ENCODE results near the gene NKTR. TPM values are rescaled to one million over a fixed set of nuclear protein-coding genes. Genes with fewer than 3 reads are reported as not detected.

Gene NKTR
- total RNA-seq, 2 experiments from 2014 or later = 90.2 to 154 TPM

DNA sequence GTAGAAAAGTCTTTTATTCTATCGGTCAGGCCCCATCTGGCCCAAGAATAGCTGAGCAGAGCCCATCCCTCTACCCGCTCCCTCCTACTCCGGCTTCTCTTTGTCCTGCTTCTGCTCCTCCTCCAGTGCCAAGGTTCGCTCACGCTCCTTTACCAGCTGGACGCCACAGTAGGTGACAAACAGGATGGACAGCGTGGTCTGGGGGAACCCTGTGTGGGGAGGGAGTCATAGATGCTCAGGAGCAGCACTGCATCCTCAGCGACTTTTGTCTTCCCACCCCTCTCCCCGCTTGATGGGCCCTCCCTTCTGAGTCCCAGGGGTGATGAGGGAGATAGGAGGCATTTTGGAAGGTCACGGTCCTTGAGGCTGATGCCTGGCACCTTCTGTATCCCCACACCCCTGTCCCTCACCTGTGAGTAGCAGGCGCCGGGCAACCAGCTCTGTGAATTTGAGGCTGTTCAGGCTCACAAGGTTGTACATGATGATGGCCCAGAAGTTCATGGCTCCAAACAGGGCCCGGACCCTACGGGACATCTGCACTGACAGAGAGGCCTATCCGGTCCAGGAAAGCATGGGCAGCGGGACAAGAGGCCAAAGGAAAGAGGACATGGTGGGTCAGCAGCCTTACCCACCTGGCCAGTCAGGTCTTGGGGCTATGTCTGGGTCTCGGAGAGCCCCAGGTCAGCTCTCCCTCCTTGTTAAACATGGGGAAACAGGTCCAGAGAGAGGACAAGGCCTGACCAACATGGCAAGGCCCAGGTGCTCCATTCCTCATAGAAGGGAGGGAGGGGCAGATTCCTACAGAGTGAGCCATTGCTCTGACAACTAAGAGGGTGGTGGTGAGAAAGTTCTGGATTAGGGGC, 92.4 kb downstream of the NKTR start:
- DNase-seq (ENCODE audit: low spot score) = no peak
- H3K4me2 ChIP-seq (ENCODE audit: low read length) = no peak overlapping the region
- no peaks in the 10 kb centered on the region for H3K9me3 ChIP-seq (ENCODE audit: low read length)
- no peak overlapping the region for H3K27ac ChIP-seq (ENCODE audit: low read depth, low read length, poor library complexity, severe bottlenecking)
- BruUV-seq (replicated peaks) = no TSS peak
- H3K36me3 ChIP-seq (ENCODE audit: insufficient read depth, low read length) = no peaks in the 10 kb centered on the region
- ChIA-PET CTCF (ENCODE audit: unreplicated experiment) (no interaction called here), POLR2A (no interaction called here)
- intact Hi-C loops (cut with micrococcal nuclease; ENCODE audit: unreplicated experiment) = no loop called here
- no peak overlapping the region for H3K4me3 ChIP-seq (ENCODE audit: low read depth, low read length, poor library complexity, severe bottlenecking)
- H4K20me1 ChIP-seq (ENCODE audit: insufficient read depth, low read length) = no peaks in the 10 kb centered on the region
- H3K4me1 ChIP-seq (ENCODE audit: insufficient read depth, low read length, poor library complexity, severe bottlenecking) = no peaks in the 10 kb centered on the region
- H2AFZ ChIP-seq (ENCODE audit: low read length) = no peak overlapping the region
- H3K79me2 ChIP-seq (ENCODE audit: insufficient read depth, low read depth, low read length) = no peaks in the 10 kb centered on the region
- no peaks in the 10 kb centered on the region for H3K9me2 ChIP-seq (ENCODE audit: insufficient read depth, low read length)
- TF ChIP-seq, protein P1, sequence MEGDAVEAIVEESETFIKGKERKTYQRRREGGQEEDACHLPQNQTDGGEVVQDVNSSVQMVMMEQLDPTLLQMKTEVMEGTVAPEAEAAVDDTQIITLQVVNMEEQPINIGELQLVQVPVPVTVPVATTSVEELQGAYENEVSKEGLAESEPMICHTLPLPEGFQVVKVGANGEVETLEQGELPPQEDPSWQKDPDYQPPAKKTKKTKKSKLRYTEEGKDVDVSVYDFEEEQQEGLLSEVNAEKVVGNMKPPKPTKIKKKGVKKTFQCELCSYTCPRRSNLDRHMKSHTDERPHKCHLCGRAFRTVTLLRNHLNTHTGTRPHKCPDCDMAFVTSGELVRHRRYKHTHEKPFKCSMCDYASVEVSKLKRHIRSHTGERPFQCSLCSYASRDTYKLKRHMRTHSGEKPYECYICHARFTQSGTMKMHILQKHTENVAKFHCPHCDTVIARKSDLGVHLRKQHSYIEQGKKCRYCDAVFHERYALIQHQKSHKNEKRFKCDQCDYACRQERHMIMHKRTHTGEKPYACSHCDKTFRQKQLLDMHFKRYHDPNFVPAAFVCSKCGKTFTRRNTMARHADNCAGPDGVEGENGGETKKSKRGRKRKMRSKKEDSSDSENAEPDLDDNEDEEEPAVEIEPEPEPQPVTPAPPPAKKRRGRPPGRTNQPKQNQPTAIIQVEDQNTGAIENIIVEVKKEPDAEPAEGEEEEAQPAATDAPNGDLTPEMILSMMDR (conservative IDR thresholded peaks at IDR 0.05; ENCODE audit: low read length) = no peak
- TF ChIP-seq EZH2phosphoT487 (IDR thresholded peaks at IDR 0.05; ENCODE audit: borderline replicate concordance, low read depth, low read length) = no peak

DNA sequence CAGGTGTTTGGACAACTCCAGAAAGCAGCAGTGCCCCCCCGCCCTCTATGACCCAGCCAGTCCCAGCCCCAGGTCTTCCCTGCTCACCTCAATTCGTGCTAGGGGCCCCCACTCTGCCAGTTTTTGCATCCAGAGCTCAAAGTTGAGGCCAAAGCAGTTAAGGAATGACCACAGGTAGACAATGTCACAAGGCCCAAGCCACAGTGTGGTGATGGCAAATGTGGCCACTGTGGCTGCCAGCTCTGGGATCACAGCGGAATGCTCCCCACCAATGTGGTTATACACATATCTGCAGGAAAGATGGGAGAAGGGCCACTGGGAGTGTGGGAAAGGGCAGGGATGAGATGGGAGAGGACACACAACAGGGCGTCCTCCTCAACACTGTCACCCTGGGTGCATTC, 93.0 kb downstream of the NKTR start:
- Histone ChIP-seq H2AFZ (ENCODE audit: low read length) (no peak overlapping the region), H3K27ac (ENCODE audit: low read depth, low read length, poor library complexity, severe bottlenecking) (no peak overlapping the region), H3K4me3 (ENCODE audit: low read depth, low read length, poor library complexity, severe bottlenecking) (no peak overlapping the region), H3K36me3 (ENCODE audit: insufficient read depth, low read length) (no peaks in the 10 kb centered on the region), H4K20me1 (ENCODE audit: insufficient read depth, low read length) (no peaks in the 10 kb centered on the region), H3K4me2 (ENCODE audit: low read length) (no peak overlapping the region), H3K79me2 (ENCODE audit: insufficient read depth, low read depth, low read length) (no peaks in the 10 kb centered on the region), H3K9me2 (ENCODE audit: insufficient read depth, low read length) (no peaks in the 10 kb centered on the region), H3K4me1 (ENCODE audit: insufficient read depth, low read length, poor library complexity, severe bottlenecking) (no peaks in the 10 kb centered on the region), H3K9me3 (ENCODE audit: low read length) (no peaks in the 10 kb centered on the region)
- CTCF ChIA-PET (ENCODE audit: unreplicated experiment) = no interaction called here
- intact Hi-C loops (cut with micrococcal nuclease; ENCODE audit: unreplicated experiment) = no loop called here
- POLR2A ChIA-PET = interaction anchor here (0.6 kb wide), 1 partner anchor 84 kb away, joined by 3 read pairs; no protein-coding TSS in a partner anchor
- no peak for DNase-seq (ENCODE audit: low spot score)
- TF ChIP-seq EZH2phosphoT487 (IDR thresholded peaks at IDR 0.05; ENCODE audit: borderline replicate concordance, low read depth, low read length) = no peak
- TF ChIP-seq, protein P1 (conservative IDR thresholded peaks at IDR 0.05; ENCODE audit: low read length) = no peak
- no TSS peak for BruUV-seq (replicated peaks)

DNA sequence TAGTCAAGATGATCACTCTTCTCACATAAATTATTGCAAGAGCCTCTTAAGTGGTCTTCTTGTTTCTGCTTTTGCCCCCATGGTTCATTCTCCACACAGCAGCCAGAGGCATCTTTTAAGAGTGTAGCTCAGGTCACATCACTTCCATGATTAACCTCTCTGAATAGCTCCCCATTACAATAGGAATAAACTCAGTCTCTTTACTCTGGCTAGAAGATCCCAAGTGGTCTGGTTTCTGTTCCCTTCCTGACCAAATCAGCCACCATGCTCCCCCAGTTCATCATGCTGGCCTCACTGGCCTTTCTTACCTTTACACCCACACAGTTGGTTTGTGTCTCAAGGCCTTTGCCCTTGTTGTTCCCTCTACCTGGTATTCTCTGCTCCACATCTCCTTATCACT, 93.9 kb downstream of the NKTR start:
- Histone ChIP-seq H3K4me3 (ENCODE audit: low read depth, low read length, poor library complexity, severe bottlenecking) (no peak overlapping the region), H3K79me2 (ENCODE audit: insufficient read depth, low read depth, low read length) (no peaks in the 10 kb centered on the region), H4K20me1 (ENCODE audit: insufficient read depth, low read length) (no peaks in the 10 kb centered on the region), H3K36me3 (ENCODE audit: insufficient read depth, low read length) (no peaks in the 10 kb centered on the region), H3K9me2 (ENCODE audit: insufficient read depth, low read length) (no peaks in the 10 kb centered on the region), H2AFZ (ENCODE audit: low read length) (no peak overlapping the region), H3K27ac (ENCODE audit: low read depth, low read length, poor library complexity, severe bottlenecking) (no peak overlapping the region), H3K4me2 (ENCODE audit: low read length) (no peak overlapping the region), H3K9me3 (ENCODE audit: low read length) (no peaks in the 10 kb centered on the region), H3K4me1 (ENCODE audit: insufficient read depth, low read length, poor library complexity, severe bottlenecking) (no peaks in the 10 kb centered on the region)
- no TSS peak for BruUV-seq (replicated peaks)
- ChIA-PET POLR2A (interaction anchor here (1.0 kb wide), 1 partner anchor 19 kb away, joined by 3 read pairs; no protein-coding TSS in a partner anchor), CTCF (ENCODE audit: unreplicated experiment) (no interaction called here)
- intact Hi-C loops (cut with micrococcal nuclease; ENCODE audit: unreplicated experiment) = no loop called here
- TF ChIP-seq EZH2phosphoT487 (IDR thresholded peaks at IDR 0.05; ENCODE audit: borderline replicate concordance, low read depth, low read length) = no peak
- TF ChIP-seq, protein P1 (conservative IDR thresholded peaks at IDR 0.05; ENCODE audit: low read length) = no peak
- no peak for DNase-seq (ENCODE audit: low spot score)
